GM08714 (cell line): Measurements from ENCODE around the gene OR8S1.
"Not testable (repeated sequence)": the region's sequence is repeated elsewhere in the genome, so short reads cannot be mapped to it uniquely, and the experiment has no call there.

ENCODE experiments used
- H3K4me3 ChIP-seq: fragments of 200-500 bp; sonication (Bioruptor generic); 2 replicates; pipeline ENCODE4 v1.5.1; 2014; ENCODE audit warnings: mild to moderate bottlenecking, low read length, inconsistent platforms
- ZNF274 ChIP-seq: IDR thresholded peaks from 2 replicates; pipeline ENCODE4 v1.6.1; 2012; ENCODE audit warnings: mild to moderate bottlenecking, low read depth, low read length

OR8S1 gene

DNA sequence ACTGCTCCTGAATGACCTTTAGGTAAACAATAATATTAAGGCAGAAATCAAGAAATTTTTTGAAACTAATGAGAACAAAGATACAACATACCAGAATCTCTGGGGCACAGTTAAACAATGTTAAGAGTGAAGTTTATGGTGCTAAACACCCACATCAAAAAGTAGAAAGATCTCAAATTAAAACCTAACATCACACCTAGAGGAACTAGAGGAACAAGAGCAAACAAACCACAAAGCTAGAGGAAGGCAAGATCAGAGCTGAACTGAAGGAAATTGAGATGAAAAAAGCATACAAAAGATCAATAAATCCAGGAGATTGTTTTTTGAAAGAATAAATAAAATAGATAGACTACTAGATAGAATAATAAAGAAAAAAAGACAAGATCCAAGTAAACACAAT, 7.2 kb downstream of the OR8S1 start:
- no peak for TF ChIP-seq ZNF274
- no peak overlapping the region for H3K4me3 ChIP-seq

DNA sequence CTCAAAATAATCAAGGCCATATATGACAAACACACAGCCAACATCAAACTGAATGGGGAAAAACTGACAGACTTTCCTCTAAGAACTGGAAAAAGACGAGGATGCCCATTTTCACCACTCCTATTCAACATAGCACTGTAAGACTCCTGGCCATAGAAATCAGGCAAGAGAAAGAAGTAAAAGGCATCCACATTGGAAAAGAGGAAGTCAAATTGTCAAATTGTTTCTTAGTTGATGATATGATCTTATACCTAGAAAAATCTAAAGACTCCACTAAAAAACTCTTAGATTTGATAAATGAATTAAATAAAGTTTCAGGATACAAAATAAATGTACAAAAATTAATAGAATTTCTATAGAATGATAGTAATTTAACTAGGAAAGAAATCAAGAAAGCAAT, 11.2 kb downstream of the OR8S1 start:
- TF ChIP-seq ZNF274 = no peak
- no peak overlapping the region for H3K4me3 ChIP-seq

DNA sequence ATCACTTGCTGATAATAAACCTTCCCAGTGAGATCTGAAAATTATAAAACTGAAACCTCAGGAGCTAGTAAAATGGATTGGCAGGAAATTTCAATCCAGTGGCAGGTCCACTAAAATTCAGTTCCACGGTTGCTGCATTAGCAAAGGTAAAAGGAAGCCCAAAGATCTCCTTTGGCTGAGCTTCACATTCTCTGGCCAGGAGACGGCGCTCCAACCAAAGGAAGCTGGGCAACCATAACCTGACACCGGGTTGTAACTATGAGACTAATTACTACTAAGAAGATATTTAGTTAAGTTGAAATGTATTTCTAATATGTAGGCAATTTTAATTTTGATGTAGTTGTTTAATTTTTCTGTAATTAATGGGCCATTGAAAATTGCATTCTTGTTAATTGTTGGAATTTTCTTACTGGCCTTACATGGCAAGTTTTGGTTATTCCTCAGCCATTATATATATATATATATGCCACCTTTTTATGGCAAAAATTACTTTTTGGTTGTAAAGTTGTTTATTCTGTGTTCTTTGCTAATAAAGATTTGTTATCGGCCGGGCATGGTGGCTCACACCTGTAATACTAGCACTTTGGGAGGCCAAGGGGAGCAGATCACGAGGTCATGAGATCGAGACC, 17.0 kb downstream of the OR8S1 start:
- no peak for TF ChIP-seq ZNF274
- H3K4me3 ChIP-seq = no peak overlapping the region

DNA sequence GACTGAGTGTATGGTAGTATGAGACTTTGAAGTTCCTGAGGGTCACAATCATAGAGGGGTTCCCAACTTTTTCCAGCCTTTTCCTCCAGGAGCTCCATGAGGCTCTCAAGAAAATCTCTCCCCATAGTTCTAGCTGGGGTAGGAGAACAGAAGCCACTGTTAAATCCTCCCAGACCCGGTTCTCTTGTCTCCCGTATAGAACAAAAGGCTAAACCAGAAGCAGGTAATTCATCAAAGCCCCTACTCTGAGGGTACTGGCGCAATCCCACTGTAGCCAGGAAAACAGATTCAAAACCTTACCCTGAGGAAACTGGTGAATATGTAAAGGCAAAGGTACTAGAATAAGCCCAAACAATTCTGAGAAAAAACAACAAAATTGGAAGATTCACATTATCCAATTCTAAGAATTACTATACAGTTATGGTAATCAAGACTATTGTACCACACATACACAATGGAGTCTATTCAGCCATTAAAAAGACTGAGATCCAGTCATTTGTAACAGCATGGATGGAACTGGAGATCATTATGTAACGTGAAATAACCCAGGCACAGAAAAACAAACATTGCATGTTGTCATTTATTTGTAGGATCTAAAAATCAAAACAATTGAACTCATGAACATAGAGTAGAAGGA, 20.5 kb downstream of the OR8S1 start:
- TF ChIP-seq ZNF274 = no peak
- H3K4me3 ChIP-seq = no peak overlapping the region

DNA sequence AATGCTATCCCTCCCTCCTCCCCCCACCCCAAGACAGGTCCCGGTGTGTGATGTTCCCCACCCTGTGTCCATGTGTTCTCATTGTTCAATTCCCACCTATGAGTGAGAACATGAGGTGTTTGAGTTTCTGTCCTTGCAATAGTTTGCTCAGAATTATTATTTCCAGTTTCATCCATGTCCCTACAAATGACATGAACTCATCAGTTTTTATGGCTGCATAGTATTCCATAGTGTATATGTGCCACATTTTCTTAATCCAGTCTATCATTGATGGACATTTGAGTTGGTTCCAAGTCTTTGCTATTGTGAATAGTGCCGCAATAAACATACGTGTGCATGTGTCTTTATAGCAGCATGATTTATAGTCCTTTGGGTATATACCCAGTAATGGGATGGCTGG, 21.6 kb downstream of the OR8S1 start:
- not testable (repeated sequence) for H3K4me3 ChIP-seq

DNA sequence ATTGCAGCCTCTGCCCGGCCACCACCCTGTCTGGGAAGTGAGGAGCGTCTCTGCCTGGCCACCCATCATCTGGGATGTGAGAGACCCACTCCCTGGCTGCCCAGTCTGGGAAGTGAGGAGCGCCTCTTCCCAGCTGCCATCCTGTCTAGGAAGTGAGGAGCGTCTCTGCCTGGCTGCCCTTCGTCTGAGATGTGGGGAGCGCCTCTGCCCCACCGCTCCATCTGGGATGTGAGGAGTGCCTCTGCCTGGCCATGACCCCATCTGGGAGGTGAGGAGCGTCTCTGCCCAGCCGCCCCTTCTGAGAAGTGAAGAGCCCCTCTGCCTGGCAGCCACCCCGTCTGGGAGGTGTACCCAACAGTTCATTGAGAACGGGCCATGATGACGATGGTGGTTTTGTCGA, 26.2 kb downstream of the OR8S1 start:
- not testable (repeated sequence) for H3K4me3 ChIP-seq

DNA sequence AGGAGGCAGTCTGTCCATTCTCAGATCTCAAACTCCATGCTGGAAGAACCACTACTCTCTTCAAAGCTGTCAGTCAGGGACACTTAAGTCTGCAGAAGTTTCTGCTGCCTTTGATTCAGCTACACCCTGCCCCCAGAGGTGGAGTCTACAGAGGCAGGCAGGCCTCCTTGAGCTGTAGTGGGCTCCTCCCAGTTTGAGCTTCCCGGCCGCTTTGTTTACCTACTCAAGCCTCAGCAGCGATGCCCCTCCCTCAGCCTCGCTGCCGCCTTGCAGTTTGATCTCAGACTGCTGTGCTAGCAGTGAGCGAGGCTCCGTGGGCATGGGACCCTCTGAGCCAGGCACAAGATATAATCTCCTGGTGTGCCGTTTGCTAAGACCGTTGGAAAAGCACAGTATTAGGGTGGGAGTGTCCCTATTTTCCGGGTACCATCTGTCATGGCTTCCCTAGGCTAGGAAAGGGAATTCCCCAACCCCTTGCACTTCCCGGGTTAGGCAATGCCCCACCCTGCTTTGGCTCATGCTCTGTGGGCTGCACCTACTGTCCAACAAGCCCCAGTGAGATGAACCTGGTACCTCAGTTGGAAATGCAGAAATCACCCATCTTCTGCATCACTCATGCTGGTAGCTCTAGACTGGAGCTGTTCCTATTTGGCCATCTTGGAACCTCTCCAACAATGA, 28.4 kb downstream of the OR8S1 start:
- not testable (repeated sequence) for H3K4me3 ChIP-seq

DNA sequence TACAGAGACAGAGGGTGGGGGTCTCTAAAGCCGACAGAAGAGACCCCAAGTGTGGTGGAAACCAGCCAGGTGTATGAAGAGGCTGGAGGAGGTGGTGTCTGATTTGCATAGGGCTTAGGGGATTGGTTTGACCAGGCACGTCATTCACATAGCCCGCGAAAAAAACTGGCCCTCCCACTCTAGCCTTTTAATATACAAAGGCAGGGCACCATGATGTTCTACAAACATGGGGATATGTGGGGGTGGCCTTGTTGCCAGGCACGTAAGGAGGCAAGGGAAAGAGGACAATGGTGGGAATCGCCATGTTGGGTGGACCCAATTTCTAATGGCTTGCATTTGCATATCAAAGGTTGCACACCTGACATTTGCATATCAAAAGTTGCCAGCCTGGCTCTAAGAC, 31.2 kb downstream of the OR8S1 start:
- no peak overlapping the region for H3K4me3 ChIP-seq
- TF ChIP-seq ZNF274 = no peak

DNA sequence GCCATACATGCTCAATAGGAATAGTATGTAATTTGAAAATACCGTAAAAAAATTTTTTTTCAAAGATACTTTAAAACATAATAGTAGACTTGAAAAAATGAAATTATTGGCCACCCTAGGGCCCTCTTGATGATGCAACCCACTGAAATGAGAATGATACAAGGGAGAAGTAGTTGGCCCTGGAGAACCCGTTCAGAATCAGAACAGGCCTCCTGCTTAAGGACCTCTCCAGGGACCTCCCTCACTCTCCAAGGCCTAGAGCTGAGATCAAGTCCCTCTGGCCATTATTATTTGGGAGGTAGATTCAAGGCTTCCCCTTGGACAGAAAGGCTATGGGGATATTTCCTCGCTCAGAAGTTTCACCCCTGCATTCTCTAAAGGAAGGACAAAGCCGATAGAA, 32.5 kb downstream of the OR8S1 start:
- TF ChIP-seq ZNF274 = no peak
- no peak overlapping the region for H3K4me3 ChIP-seq

DNA sequence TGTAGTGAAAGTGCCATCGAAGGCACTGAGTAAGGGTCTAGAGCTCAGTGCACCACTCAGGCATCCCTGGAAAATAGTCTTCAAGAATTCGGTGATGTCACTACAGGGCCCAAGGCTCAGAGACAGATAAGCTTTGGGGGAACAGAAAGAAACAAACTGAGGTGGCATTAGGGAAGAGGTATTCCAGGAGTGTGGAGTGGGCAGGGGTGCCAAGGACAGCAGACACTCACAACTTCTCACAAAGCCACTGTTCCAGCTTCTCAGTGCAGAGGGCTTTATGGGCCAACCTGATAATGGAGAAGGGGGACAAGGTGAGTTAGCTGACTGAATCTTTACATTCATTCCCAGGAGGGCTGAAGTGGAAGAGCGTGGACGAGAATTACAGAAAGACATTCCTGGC, 42.3 kb downstream of the OR8S1 start:
- no peak overlapping the region for H3K4me3 ChIP-seq
- no peak for TF ChIP-seq ZNF274

DNA sequence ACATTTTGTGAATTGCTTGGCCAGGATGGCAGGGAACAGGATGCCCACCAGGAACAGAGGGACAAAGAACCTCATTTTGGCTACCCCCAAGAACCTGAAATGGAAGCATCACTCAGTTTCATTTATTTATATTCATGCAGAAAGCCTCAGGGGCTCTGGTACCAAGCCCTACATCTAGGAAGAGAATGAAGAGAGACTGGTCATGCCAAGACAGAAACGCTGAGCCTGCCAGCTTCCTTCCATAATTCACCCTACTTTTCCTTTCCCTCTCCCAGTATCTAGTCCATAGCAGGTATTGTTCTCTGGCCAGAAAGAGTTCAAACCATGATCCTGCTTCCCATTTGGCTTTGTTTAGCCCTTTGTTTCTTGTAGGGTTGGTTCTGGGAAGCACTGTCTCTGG, 44.5 kb downstream of the OR8S1 start, which contains the start of gene LALBA:
LALBA (minus strand) TSS at position 101 of the 400 bp plus-strand sequence; CDS start at position 75, 26 bp downstream.
- no peak within 1 kb of the TSS for H3K4me3 ChIP-seq
- TF ChIP-seq ZNF274 = no peak

DNA sequence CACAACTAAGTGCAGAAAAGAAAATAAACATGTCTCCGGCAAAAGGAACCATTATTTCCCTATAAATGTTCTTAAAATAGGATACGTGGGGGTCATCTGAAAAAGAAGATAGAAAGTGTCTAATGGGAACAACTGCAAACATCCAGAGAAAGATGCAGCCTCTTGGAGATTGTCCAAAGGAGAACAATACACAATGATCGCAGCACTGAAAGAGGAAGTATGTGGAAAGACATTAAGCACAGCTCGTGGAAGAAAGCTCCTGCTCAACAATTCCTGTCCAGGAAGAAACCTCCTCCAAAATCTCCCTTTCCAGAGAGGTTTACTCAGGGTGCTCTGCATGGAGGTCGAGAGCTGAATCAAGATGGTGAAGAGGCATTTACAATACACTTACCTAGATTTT, 46.9 kb downstream of the OR8S1 start:
- TF ChIP-seq ZNF274 = no peak

More for the DNA sequence above, 46.9 kb downstream of the OR8S1 start:
- H3K4me3 ChIP-seq = no peak overlapping the region
